Measurements from ENCODE around the gene TOP2A.
A peak's percentile ranks its signal among the peaks of the same experiment; 100 is the strongest.

TOP2A gene

DNA sequence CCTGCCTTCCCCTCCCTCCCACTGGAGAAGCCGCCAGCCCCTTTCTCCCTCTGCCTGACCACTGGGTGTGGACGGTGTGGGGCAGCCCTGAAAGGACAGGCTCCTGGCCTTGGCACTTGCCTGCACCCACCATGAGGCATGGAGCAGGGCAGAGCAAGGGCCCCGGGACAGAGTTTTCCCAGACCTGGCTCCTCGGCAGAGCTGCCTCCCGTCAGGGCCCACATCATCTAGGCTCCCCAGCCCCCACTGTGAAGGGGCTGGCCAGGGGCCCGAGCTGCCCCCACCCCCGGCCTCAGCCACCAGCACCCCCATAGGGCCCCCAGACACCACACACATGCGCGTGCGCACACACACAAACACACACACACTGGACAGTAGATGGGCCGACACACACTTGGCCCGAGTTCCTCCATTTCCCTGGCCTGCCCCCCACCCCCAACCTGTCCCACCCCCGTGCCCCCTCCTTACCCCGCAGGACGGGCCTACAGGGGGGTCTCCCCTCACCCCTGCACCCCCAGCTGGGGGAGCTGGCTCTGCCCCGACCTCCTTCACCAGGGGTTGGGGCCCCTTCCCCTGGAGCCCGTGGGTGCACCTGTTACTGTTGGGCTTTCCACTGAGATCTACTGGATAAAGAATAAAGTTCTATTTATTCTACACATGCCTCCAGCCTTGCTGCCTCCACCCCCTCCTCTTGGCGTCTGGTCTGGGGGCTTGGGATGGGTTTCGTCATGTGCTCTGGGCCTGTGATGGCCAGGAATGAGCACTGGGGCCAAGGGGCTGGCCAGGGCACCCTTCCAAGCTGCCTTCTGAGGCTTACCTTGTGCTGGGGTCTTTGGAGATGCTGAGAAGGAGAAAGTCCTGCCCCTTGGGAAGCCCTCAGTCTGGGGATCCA lies 60.5 kb downstream of the TOP2A start:
- Mint-ChIP-seq H3K9me3 (no peaks in the 10 kb centered on the region), H3K4me3 (no peak overlapping the region), H3K27me3 (ENCODE audit: low read depth) (no peaks in the 10 kb centered on the region), H3K27ac (no peak overlapping the region), H3K4me1 (ENCODE audit: low read depth) (peaks cover 14% of the 10 kb centered on the region), H3K36me3 (ENCODE audit: low read depth) (peaks cover 24% of the 10 kb centered on the region)
- DNase-seq (ENCODE audit: low spot score), result no peak

DNA sequence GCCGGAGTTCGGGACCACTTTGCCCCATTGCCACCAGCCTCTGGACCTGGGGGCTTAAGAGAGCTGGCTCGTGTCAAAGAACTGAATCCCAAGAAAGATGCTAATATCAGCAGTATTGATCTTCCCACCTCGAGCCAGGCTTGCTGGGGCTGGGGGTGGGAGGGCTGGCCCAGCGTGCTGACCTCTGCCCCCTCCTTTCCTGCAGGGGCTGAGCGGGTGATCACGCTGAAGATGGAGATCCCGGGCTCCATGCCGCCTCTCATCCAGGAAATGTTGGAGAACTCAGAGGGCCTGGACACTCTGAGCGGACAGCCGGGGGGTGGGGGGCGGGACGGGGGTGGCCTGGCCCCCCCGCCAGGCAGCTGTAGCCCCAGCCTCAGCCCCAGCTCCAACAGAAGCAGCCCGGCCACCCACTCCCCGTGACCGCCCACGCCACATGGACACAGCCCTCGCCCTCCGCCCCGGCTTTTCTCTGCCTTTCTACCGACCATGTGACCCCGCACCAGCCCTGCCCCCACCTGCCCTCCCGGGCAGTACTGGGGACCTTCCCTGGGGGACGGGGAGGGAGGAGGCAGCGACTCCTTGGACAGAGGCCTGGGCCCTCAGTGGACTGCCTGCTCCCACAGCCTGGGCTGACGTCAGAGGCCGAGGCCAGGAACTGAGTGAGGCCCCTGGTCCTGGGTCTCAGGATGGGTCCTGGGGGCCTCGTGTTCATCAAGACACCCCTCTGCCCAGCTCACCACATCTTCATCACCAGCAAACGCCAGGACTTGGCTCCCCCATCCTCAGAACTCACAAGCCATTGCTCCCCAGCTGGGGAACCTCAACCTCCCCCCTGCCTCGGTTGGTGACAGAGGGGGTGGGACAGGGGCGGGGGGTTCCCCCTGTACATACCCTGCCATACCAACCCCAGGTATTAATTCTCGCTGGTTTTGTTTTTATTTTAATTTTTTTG lies 61.6 kb downstream of the TOP2A start:
- Mint-ChIP-seq H3K4me1 (ENCODE audit: low read depth) (peaks cover 9% of the 10 kb centered on the region), H3K36me3 (ENCODE audit: low read depth) (peaks cover 29% of the 10 kb centered on the region), H3K9me3 (no peaks in the 10 kb centered on the region), H3K27me3 (ENCODE audit: low read depth) (no peaks in the 10 kb centered on the region), H3K4me3 (no peak overlapping the region), H3K27ac (no peak overlapping the region)
- no peak for DNase-seq (ENCODE audit: low spot score)

DNA sequence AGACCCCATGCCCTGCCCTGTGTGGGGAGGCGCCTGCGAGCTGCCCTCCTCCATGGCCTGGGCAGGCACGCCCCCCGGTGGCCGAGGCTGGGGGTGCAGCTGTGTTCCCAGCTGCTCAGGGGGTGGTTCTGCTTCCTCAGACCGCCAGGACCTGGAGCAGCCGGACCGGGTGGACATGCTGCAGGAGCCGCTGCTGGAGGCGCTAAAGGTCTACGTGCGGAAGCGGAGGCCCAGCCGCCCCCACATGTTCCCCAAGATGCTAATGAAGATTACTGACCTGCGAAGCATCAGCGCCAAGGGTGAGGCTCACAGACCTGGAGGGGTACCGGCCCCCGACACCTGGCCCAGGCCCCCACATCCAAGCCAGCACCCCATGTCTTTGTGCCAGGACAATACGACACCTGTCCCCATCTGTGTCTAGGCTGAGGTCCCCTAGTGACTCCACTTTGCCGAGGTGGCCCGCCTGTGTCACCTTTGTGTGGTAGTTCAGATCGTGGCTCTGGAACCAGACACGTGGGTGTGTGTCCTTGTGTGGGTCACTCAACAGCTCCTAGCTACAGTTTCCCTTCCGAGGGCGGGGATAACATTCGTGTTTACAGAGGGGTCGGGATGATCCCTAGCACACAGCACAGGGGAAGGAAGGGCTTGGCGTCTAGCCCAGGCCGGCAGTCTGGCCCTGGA lies 62.4 kb downstream of the TOP2A start:
- Mint-ChIP-seq H3K27me3 (ENCODE audit: low read depth) (no peaks in the 10 kb centered on the region), H3K27ac (no peak overlapping the region), H3K4me3 (no peak overlapping the region), H3K9me3 (no peaks in the 10 kb centered on the region), H3K4me1 (ENCODE audit: low read depth) (peaks cover 9% of the 10 kb centered on the region), H3K36me3 (ENCODE audit: low read depth) (peaks cover 30% of the 10 kb centered on the region)
- DNase-seq (ENCODE audit: low spot score), result peak; percentile 51

DNA sequence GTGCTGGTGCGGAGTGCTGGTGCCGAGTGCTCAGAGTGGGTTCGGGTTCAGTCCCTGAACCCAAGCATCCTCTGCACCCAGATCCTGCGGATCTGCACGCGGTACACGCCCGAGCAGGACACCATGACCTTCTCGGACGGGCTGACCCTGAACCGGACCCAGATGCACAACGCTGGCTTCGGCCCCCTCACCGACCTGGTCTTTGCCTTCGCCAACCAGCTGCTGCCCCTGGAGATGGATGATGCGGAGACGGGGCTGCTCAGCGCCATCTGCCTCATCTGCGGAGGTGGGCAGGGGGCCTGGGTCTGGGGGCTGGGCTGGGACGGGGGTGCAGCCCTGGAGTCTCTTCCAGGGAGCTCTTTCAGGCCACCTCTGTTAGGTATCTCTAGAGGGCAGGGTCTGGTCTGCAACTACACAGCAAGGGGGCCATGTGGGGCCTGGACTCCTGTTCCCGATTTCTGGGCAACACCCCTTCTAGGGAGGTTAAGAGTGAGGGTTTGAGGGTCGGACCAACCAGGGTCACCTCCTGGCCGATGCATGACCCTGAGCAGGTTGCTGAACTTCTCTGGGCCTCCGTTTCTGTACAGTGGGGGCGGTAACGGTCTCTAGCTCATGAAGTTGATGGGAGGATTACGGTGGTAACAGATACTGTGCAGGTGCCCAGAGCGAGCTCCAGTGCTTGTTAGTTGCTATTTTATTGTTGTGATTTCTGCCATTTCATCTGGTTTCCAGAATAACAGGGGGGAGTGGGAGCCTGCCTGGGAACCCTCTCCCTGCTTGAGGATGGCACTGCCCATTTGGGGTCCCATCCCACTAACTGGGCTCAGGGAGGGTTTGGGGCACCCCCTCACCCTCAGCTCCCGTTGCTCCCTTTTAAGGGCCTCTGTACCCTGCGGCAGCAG lies 63.2 kb downstream of the TOP2A start:
- no peak overlapping the region for H3K27ac Mint-ChIP-seq
- no peak overlapping the region for H3K4me3 Mint-ChIP-seq
- H3K36me3 Mint-ChIP-seq (ENCODE audit: low read depth), result peaks cover 36% of the 10 kb centered on the region
- DNase-seq (ENCODE audit: low spot score), result no peak
- peaks cover 9% of the 10 kb centered on the region for H3K4me1 Mint-ChIP-seq (ENCODE audit: low read depth)
- no peaks in the 10 kb centered on the region for H3K9me3 Mint-ChIP-seq
- H3K27me3 Mint-ChIP-seq (ENCODE audit: low read depth), result no peaks in the 10 kb centered on the region

DNA sequence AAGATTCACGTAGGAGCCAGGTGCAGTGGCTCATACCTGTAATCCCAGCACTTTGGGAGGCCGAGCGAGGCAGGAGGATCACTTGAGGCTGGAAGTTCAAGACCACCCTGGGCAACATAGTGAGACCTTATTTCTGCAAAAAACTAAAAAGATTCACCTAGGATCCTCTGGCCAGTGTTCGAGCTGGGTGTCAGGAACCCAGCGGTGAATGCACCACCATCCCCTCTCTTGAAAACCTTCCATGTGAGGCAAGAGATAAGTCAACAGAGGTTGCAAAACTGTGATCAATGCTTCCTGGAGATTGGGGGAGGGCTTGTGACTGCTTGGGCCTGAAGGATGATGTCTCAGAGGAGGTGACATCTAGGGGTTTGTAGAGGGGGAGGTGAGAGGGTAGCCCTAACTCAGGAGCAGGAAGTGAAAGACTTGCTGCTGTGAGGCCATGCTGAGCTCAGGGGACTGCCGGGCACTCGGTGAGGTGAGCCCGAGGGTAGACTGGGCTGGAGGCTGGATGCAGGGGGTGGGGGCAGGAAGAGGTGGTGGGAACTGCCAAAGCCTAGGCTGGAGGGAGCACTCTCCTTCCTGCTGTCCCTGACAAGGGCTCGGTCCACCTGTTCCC lies 64.8 kb downstream of the TOP2A start:
- Mint-ChIP-seq H3K4me3 (no peak overlapping the region), H3K36me3 (ENCODE audit: low read depth) (peaks cover 40% of the 10 kb centered on the region), H3K4me1 (ENCODE audit: low read depth) (peaks cover 7% of the 10 kb centered on the region), H3K9me3 (no peaks in the 10 kb centered on the region), H3K27ac (no peak overlapping the region), H3K27me3 (ENCODE audit: low read depth) (no peaks in the 10 kb centered on the region)
- DNase-seq (ENCODE audit: low spot score), result no peak

DNA sequence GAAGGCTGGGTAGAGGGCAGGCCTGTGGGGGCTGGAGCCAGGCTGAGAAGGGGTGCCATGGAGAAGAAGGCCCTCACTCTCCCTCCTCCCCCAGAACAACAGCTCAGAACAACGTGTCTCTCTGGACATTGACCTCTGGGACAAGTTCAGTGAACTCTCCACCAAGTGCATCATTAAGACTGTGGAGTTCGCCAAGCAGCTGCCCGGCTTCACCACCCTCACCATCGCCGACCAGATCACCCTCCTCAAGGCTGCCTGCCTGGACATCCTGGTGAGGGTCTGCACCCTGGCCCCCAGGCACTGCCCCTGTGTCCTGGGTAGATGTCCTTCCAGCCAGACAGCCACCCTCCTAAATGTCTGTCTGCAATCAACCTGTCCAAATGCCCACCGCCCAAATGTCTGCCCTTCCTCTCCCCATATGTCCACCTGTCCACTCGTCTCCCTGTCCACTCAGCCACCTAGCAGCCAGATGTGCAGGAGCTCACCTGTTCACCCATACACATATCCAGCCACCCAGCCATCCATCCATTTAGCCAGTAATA lies 65.4 kb downstream of the TOP2A start:
- no peaks in the 10 kb centered on the region for H3K9me3 Mint-ChIP-seq
- peaks cover 40% of the 10 kb centered on the region for H3K36me3 Mint-ChIP-seq (ENCODE audit: low read depth)
- no peak overlapping the region for H3K4me3 Mint-ChIP-seq

DNA sequence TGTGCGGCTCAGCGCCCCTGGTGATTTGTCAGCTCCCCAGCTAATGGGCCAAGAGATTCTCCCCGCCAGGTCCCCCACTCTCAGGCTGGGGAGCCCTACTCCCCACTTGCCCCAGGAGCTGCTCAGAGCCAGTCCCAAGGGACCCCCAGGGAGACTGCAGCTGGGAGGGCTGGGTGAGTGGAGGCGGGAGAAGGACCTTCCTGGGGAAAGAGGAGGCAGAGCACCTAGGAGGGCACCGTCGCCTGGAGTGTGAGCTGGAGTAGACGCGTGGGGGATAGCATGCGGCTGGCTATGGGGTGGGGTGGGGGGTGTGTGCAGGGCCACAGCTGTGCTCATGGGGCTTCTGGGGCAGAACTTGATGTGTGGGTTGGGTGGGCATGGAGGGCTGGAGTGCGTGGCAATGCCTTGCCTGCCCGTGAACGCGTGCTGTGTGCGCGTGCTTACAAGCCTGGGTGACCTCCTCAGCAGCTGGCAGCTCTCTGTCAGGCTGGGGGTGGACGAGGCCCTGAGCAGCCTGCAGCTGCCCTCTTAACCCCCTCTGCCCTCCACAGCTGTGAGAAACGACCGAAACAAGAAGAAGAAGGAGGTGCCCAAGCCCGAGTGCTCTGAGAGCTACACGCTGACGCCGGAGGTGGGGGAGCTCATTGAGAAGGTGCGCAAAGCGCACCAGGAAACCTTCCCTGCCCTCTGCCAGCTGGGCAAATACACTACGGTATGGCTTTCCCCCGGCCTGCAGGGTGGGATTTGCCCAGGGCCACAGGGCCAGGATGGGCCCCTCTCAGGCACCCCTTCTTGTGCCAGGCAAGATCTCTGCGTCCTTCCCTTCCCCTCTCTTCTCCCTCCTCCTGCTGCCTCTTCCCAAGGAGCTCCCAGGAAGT lies 66.1 kb downstream of the TOP2A start:
- H3K9me3 Mint-ChIP-seq, result no peaks in the 10 kb centered on the region
- peak overlapping the region; percentile 39 for H3K27ac Mint-ChIP-seq
- H3K4me1 Mint-ChIP-seq (ENCODE audit: low read depth), result peaks cover 9% of the 10 kb centered on the region
- no peaks in the 10 kb centered on the region for H3K27me3 Mint-ChIP-seq (ENCODE audit: low read depth)
- DNase-seq (ENCODE audit: low spot score), result no peak
- H3K36me3 Mint-ChIP-seq (ENCODE audit: low read depth), result peaks cover 38% of the 10 kb centered on the region
- H3K4me3 Mint-ChIP-seq, result no peak overlapping the region

More for the DNA sequence above, 65.4 kb downstream of the TOP2A start:
- peaks cover 7% of the 10 kb centered on the region for H3K4me1 Mint-ChIP-seq (ENCODE audit: low read depth)
- no peak overlapping the region for H3K27ac Mint-ChIP-seq
- DNase-seq (ENCODE audit: low spot score), result no peak
- no peaks in the 10 kb centered on the region for H3K27me3 Mint-ChIP-seq (ENCODE audit: low read depth)

DNA sequence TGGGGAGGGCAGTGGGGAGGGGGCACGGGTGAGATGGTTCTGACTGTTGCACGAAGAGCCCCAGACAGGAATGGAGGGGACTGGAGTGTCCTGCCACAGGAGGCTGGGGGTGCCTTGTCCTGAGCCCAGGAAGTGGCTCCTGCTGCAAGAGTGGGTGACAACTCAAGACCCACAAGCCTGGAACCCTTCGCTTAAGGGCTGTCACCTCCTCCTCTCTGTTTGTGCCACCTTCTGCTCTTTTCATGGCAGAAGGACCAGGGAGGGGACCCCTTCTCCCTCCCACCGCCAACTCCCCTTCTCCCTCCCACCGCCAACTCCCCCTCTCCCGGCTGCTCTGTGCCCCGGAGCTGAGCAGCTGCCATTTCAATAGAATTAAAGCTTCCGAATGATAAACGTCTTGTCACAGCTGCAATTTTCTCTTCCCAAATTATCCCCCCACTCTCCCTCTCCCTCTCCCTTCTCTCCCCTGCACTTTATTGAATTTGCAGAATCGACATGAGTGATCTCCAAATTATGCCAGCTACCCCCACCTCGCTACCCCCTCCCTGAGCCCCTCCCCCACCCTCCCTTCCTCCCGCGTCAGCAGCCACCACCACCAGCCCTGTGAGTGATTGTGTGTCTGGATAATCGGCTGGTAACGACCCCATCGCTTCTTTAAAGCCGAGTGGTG lies 66.9 kb downstream of the TOP2A start:
- no peaks in the 10 kb centered on the region for H3K27me3 Mint-ChIP-seq (ENCODE audit: low read depth)
- DNase-seq (ENCODE audit: low spot score), result no peak
- no peak overlapping the region for H3K27ac Mint-ChIP-seq
- H3K4me3 Mint-ChIP-seq, result no peak overlapping the region
- peaks cover 38% of the 10 kb centered on the region for H3K36me3 Mint-ChIP-seq (ENCODE audit: low read depth)
- H3K4me1 Mint-ChIP-seq (ENCODE audit: low read depth), result peaks cover 13% of the 10 kb centered on the region
- no peaks in the 10 kb centered on the region for H3K9me3 Mint-ChIP-seq

DNA sequence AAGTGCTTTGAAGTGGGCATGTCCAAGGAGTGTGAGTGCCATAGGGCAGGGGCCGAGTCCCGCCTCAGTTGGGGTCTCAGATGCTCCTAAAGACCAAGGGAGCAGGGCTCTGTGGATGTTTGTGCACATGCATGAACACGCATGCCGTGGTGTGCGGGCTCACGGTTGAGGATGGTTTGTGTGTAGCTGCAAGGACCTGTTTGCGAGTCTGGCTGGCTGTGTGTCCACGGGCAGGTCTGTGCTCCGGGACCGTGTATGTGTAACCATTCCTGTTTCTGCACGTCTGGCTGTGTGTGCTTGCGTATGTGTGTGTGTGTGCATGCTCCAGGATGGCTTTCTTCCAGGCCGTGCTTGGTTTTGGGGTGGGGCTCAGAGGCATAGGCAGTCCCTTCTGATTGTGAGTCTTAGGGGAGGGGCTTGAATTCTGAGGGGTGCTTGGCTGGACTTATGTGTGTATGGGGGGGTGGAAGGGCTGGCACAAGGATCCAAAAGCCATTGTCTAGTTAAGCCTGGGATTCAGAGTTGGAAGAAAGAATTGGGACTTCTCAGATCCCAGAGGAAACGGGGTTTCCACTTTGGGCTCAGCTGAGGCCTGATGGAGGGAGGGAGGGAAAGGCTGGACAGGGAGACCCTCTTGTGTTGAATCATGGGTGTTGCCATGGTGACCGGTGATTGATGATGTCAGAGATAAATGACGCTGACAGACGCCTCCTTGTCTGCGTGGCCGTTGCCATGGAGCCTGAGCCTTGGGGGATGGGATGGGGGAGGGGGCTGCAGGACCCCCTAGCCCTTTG lies 67.6 kb downstream of the TOP2A start:
- DNase-seq (ENCODE audit: low spot score), result no peak
- Mint-ChIP-seq H3K27me3 (ENCODE audit: low read depth) (no peaks in the 10 kb centered on the region), H3K4me3 (no peak overlapping the region), H3K4me1 (ENCODE audit: low read depth) (peaks cover 13% of the 10 kb centered on the region), H3K27ac (no peak overlapping the region), H3K9me3 (no peaks in the 10 kb centered on the region), H3K36me3 (ENCODE audit: low read depth) (peaks cover 34% of the 10 kb centered on the region)

DNA sequence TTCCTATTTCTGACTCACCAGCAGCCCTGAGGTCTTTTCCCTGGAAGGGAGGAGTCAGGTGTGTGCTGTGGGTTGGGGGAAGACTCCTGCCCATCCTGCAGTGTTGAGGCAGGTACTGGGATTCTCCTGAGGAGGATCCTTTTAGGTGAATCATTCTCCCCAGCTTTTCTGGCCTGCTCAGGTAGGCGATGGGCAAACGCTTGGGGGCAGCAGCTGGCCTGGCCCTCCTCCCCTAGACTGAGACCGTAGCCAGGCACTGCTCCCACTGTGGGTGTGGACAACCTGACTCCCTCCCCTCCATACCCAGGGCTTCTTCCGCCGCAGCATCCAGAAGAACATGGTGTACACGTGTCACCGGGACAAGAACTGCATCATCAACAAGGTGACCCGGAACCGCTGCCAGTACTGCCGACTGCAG lies 68.2 kb downstream of the TOP2A start:
- Mint-ChIP-seq H3K4me3 (no peak overlapping the region), H3K9me3 (no peaks in the 10 kb centered on the region), H3K4me1 (ENCODE audit: low read depth) (peaks cover 16% of the 10 kb centered on the region), H3K27me3 (ENCODE audit: low read depth) (no peaks in the 10 kb centered on the region), H3K27ac (peak overlapping the region; percentile 33), H3K36me3 (ENCODE audit: low read depth) (peaks cover 32% of the 10 kb centered on the region)
- DNase-seq (ENCODE audit: low spot score), result no peak

Measured in T-helper 2 cell treated with Interferon-gamma antibody and Interleukin-4, amounts not matched to agents 5 μg/mL and 100 μg/mL, for 36 hours (primary cell).